MCF 10A (cell line): ENCODE measurements around the gene SH3RF1. TPM values are rescaled to one million over a fixed set of nuclear protein-coding genes. Genes with fewer than 3 reads are reported as not detected.
A peak's percentile ranks its signal among the peaks of the same experiment; 100 is the strongest.

ENCODE experiments used
- BruUV-seq: library from RNA; stranded (reverse); fragments of 400-500 nt; replicated peaks from 2 replicates; lab custom pipeline; 2021; lab: Mats Ljungman, UMichigan
- CTCF ChIA-PET: fragments of 300-600 bp; sonication (Branson Sonifier 250); formaldehyde crosslinking; extraction: SDS; loops from one replicate; lab custom pipeline; 2021; ENCODE audit warnings: antibody characterized with exemption, inconsistent platforms; lab: Yijun Ruan, JAX
- POLR2A ChIA-PET: fragments of 300-600, 350-650 bp; sonication (Branson Sonifier 250); formaldehyde crosslinking; extraction: SDS; loops from one replicate; lab custom pipeline; 2020; ENCODE audit warnings: antibody characterized with exemption, inconsistent platforms; lab: Yijun Ruan, JAX
- DNase-seq: peaks from one replicate; pipeline ENCODE4 v3.0.0-alpha.2; 2018; ENCODE audit not compliant: unreplicated experiment
- H3K27ac Mint-ChIP-seq: one replicate; pipeline ENCODE4 v1.8.0; 2022; ENCODE audit warnings: mild to moderate bottlenecking, low read depth, mixed read lengths; ENCODE audit not compliant: unreplicated experiment
- H3K27me3 Mint-ChIP-seq: one replicate; pipeline ENCODE4 v1.8.0; 2022; ENCODE audit warnings: mixed read lengths; ENCODE audit not compliant: insufficient read depth, unreplicated experiment
- H3K36me3 Mint-ChIP-seq: one replicate; pipeline ENCODE4 v1.8.0; 2022; ENCODE audit warnings: mild to moderate bottlenecking, moderate library complexity, mixed read lengths; ENCODE audit not compliant: insufficient read depth, unreplicated experiment
- H3K4me1 Mint-ChIP-seq: one replicate; pipeline ENCODE4 v1.8.0; 2022; ENCODE audit warnings: mixed read lengths; ENCODE audit not compliant: insufficient read depth, unreplicated experiment
- H3K4me3 Mint-ChIP-seq: one replicate; pipeline ENCODE4 v1.8.0; 2022; ENCODE audit warnings: mild to moderate bottlenecking, moderate library complexity, mixed read lengths; ENCODE audit not compliant: unreplicated experiment
- H3K9me3 Mint-ChIP-seq: one replicate; pipeline ENCODE4 v1.8.0; 2022; ENCODE audit warnings: mixed read lengths; ENCODE audit not compliant: unreplicated experiment
- intact Hi-C: fragments of 100-400 bp; cut with micrococcal nuclease; formaldehyde crosslinking; loops from 2 replicates; pipeline ENCODE4 v1.14.1; 2022
- total RNA-seq: library from RNA; stranded (reverse); gene quantifications from 2 replicates; pipeline ENCODE4 v1.2.3, GENCODE V29; 2022
- TF ChIP-seq, protein P1 (sequence below): fragments of 200-600 bp; IDR thresholded peaks from one replicate; pipeline ENCODE4 v1.8.0; 2022; ENCODE audit warnings: antibody characterized with exemption, mild to moderate bottlenecking; ENCODE audit not compliant: unreplicated experiment

SH3RF1 gene
- total RNA-seq, 1 experiment from 2014 or later: 17.4 TPM

DNA sequence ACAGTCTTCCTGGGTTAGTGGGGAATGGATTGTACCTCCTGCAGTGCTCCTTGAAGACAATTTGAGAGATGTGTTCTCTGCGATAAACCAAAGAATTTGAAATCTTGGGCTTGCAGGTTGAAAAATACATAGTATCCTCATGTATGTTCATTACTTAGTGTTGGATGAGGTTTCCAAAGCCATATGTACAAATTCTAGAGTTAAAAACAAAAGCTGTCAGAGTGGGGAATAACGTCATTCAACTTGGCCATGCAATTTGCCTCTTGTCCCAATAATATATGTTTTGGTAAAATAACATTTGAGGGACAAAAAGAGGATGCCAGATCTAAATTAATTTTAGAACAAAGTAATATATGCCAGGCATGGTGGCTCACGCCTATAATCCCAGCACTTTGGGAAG lies 209.4 kb downstream of the SH3RF1 start:
- no peak overlapping the region for H3K27ac Mint-ChIP-seq
- DNase-seq: no peak
- TF ChIP-seq, protein P1, sequence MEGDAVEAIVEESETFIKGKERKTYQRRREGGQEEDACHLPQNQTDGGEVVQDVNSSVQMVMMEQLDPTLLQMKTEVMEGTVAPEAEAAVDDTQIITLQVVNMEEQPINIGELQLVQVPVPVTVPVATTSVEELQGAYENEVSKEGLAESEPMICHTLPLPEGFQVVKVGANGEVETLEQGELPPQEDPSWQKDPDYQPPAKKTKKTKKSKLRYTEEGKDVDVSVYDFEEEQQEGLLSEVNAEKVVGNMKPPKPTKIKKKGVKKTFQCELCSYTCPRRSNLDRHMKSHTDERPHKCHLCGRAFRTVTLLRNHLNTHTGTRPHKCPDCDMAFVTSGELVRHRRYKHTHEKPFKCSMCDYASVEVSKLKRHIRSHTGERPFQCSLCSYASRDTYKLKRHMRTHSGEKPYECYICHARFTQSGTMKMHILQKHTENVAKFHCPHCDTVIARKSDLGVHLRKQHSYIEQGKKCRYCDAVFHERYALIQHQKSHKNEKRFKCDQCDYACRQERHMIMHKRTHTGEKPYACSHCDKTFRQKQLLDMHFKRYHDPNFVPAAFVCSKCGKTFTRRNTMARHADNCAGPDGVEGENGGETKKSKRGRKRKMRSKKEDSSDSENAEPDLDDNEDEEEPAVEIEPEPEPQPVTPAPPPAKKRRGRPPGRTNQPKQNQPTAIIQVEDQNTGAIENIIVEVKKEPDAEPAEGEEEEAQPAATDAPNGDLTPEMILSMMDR: no peak
- ChIA-PET POLR2A (no interaction called here), CTCF (no interaction called here)
- H3K9me3 Mint-ChIP-seq: no peaks in the 10 kb centered on the region
- intact Hi-C loops: no loop called here
- no peaks in the 10 kb centered on the region for H3K27me3 Mint-ChIP-seq
- H3K4me1 Mint-ChIP-seq: no peaks in the 10 kb centered on the region
- no TSS peak for BruUV-seq
- H3K36me3 Mint-ChIP-seq: no peaks in the 10 kb centered on the region
- H3K4me3 Mint-ChIP-seq: no peak overlapping the region

DNA sequence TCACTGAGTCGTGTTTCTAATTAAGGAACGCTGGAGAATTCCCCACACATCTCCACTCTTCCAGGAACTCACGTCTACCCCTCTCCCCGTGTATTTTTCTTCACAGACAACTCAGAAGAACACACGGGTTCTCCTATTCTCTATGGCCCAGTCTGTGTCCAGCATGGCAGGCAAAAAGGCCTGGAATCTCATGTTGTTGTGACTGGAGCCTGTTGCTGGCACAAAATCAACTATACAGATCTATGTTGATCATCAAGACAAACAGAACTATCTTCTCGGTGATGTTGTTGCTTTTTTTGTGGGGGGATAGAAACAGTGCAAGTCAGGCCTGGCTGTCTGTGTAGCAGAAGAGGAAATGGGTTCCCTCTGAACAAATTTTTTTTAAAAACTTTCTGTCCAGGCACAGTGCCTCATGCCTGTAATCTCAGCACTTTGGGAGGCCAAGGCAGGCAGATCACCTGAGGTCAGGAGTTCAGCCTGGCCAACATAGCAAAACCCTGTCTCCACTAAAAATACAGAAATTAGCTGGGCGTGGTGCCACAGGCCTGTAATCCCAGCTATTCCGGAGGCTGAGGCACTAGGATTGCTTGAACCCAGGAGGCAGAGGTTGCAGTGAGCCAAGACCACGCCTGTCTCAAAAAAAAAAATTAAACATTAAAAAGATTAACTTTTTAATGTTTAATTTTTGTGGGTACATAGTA lies 210.2 kb downstream of the SH3RF1 start:
- no peak overlapping the region for H3K4me3 Mint-ChIP-seq
- ChIA-PET CTCF (interaction anchor here (0.6 to 0.7 kb wide), 3 partner anchors 28 to 32 kb away, joined by 3 read pairs; no protein-coding TSS in a partner anchor), POLR2A (interaction anchor here (1.0 kb wide), 1 partner anchor 10 kb away, joined by 3 read pairs; no protein-coding TSS in a partner anchor)
- H3K27me3 Mint-ChIP-seq: no peaks in the 10 kb centered on the region
- TF ChIP-seq, protein P1: no peak
- H3K4me1 Mint-ChIP-seq: no peaks in the 10 kb centered on the region
- DNase-seq: no peak
- BruUV-seq: no TSS peak
- peak overlapping the region; percentile 82 for H3K27ac Mint-ChIP-seq
- H3K9me3 Mint-ChIP-seq: no peaks in the 10 kb centered on the region
- intact Hi-C loops: no loop called here
- no peaks in the 10 kb centered on the region for H3K36me3 Mint-ChIP-seq

DNA sequence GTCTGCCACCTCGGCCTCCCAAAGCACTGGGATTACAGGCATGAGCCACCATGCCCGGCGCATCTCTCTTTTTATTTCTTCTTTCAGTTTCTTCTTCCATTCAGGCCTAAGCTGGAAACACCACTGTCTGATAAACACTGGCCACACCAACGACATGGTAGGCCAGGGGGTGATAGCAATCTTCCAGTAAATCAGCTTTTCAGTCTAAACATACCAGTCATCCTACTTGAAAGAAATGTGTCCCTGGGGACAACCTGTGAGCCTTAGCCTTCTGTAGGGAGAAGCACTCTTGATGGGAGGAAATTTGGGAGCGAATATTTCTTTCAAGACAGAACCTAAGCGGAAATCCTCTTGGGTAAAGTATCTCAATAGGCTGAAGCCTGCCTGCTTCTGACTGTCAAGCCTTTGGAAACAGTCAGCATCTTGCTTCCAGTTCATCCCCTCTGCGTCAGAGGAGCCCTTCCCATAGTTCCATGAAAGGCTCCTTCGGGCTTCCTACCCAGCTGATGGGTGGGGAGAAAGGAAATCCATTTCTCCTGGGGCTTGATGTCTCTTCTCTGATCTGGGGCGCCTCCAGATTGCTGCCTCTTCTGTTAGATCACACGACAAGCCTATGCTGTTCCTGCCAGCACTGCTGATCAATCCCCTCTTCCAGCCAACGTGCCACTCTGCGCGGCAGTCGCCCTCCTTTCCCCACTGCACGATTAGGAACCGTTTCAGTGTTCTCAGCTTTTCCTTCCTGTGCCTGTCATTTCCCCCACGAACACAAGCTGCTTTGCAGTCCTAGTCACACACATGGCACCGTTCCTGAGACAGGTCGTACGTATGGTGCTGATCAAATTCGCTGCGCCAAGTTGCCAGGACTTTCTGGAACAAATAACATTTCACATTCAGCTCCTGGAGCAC lies 211.2 kb downstream of the SH3RF1 start:
- ChIA-PET POLR2A (interaction anchor here (1.0 kb wide), 1 partner anchor 11 kb away, joined by 3 read pairs; no protein-coding TSS in a partner anchor), CTCF (interaction anchor here (0.6 kb wide), 2 partner anchors 31 to 325 kb away, joined by 3 read pairs; no protein-coding TSS in a partner anchor)
- Mint-ChIP-seq H3K27ac (peak overlapping the region; percentile 82), H3K36me3 (peaks cover 1% of the 10 kb centered on the region), H3K9me3 (no peaks in the 10 kb centered on the region), H3K4me1 (no peaks in the 10 kb centered on the region), H3K27me3 (no peaks in the 10 kb centered on the region), H3K4me3 (no peak overlapping the region)
- no TSS peak for BruUV-seq
- no peak for DNase-seq
- intact Hi-C loops: no loop called here
- TF ChIP-seq, protein P1: no peak

DNA sequence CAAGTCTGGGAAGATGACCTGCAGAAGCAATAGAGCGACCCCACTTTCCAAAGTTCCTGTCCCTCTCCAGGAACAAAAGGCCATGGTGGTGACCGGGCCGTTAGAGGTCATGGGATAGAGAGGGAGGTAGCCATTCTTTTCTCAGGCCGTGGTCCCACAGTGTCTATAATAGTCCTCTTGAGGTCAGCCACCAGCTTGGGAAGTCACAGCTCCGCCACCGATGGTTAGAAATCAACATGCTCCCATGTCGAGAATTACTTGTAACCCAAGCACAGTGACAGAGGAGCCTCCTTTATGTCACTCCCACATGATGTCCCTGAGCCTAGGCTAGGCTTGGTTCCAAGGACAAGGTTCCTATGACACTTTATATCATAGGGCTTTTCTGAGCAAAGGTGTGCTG lies 212.4 kb downstream of the SH3RF1 start:
- no peak overlapping the region for H3K4me3 Mint-ChIP-seq
- TF ChIP-seq, protein P1: no peak
- no peaks in the 10 kb centered on the region for H3K4me1 Mint-ChIP-seq
- CTCF ChIA-PET: no interaction called here
- POLR2A ChIA-PET: no interaction called here
- DNase-seq: no peak
- no peaks in the 10 kb centered on the region for H3K9me3 Mint-ChIP-seq
- peaks cover 7% of the 10 kb centered on the region for H3K36me3 Mint-ChIP-seq
- no TSS peak for BruUV-seq
- intact Hi-C loops: no loop called here
- H3K27ac Mint-ChIP-seq: no peak overlapping the region
- H3K27me3 Mint-ChIP-seq: no peaks in the 10 kb centered on the region
